Astrocyte of the spinal cord (primary cell): ENCODE data around the gene ERLIN1.

Experiments
- DNase-seq: peaks from one replicate; pipeline ENCODE4 v3.0.0; 2011; ENCODE audit warnings: low read depth, low spot score
- H3K4me3 ChIP-seq: 2 replicates; pipeline ENCODE4 v1.5.1; 2011; ENCODE audit warnings: low read depth, mild to moderate bottlenecking, low read length, moderate library complexity
- CTCF ChIP-seq: IDR thresholded peaks from 2 replicates; pipeline ENCODE4 v1.5.1; 2012; ENCODE audit warnings: low read depth, mild to moderate bottlenecking, low read length, inconsistent platforms
- in situ Hi-C: cut with HindIII; loops from 2 replicates; pipeline ENCODE4 v1.10.0; 2017; ENCODE audit warnings: low sequenced_read_pairs

Gene ERLIN1

GRCh38 chr10:100104300-100104699, 81.5 kb downstream of the ERLIN1 start:
- H3K4me3 ChIP-seq: no peak overlapping the region
- in situ Hi-C loops: no loop called here
- no peak for DNase-seq
- TF ChIP-seq CTCF: no peak

- no peak for DNase-seq
- no peak for TF ChIP-seq CTCF
- no peak overlapping the region for H3K4me3 ChIP-seq
Observed at GRCh38 chr10:100103581-100103980, 82.2 kb downstream of the ERLIN1 start.

GRCh38 chr10:100101192-100102076, 84.4 kb downstream of the ERLIN1 start:
- in situ Hi-C loops: no loop called here
- no peak overlapping the region for H3K4me3 ChIP-seq
- no peak for TF ChIP-seq CTCF
- no peak for DNase-seq

More at GRCh38 chr10:100103581-100103980, 82.2 kb downstream of the ERLIN1 start:
- in situ Hi-C loops: no loop called here

- in situ Hi-C loops: no loop called here
- H3K4me3 ChIP-seq: no peak overlapping the region
- TF ChIP-seq CTCF: peak; percentile 28
- DNase-seq: no peak
Observed at GRCh38 chr10:100100651-100101184, 85.1 kb downstream of the ERLIN1 start.
